DND-41 (cell line): ENCODE data around the gene DCUN1D1.

Experiments
- ATAC-seq: fragments of 200-7000 bp; cut with Tn5 transposase; 3 replicates; pipeline ENCODE4 v1.9.1; 2021; ENCODE audit warnings: low read depth; ENCODE audit not compliant: insufficient read depth
- DNase-seq: peaks from one replicate; pipeline ENCODE4 v3.0.0-alpha.2; 2020
- H2AFZ ChIP-seq: 2 replicates; pipeline ENCODE4 v1.6.0; 2012; ENCODE audit warnings: low read depth, low read length
- H3K27ac ChIP-seq: 2 replicates; pipeline ENCODE4 v1.5.1; 2012; ENCODE audit warnings: low read length, inconsistent platforms
- H3K27me3 ChIP-seq: fragments of 200-600 bp; sonication (generic); 2 replicates; pipeline ENCODE4 v1.6.0; 2012; ENCODE audit warnings: low read length, mild to moderate bottlenecking, inconsistent platforms; ENCODE audit not compliant: insufficient read depth, poor library complexity
- H3K36me3 ChIP-seq: 2 replicates; pipeline ENCODE4 v1.5.1; 2012; ENCODE audit warnings: low read length, inconsistent platforms; ENCODE audit not compliant: insufficient read depth
- H3K4me1 ChIP-seq: 2 replicates; pipeline ENCODE4 v1.5.1; 2012; ENCODE audit warnings: mild to moderate bottlenecking, low read length; ENCODE audit not compliant: insufficient read depth
- H3K4me2 ChIP-seq: 2 replicates; pipeline ENCODE4 v1.6.0; 2012; ENCODE audit warnings: mild to moderate bottlenecking, moderate library complexity, low read length, inconsistent platforms; ENCODE audit not compliant: insufficient read depth
- H3K4me3 ChIP-seq, 2 experiments: fragments of 200-600 bp in 1 of 2; shearing (Covaris generic) in 1 of 2; 2 replicates each; pipeline ENCODE4 v1.5.1; 2012 to 2016; ENCODE audit warnings: inconsistent platforms in 2 of 2, low read length in 2 of 2, mild to moderate bottlenecking in 2 of 2, low read depth in 1 of 2, moderate library complexity in 1 of 2
- H3K79me2 ChIP-seq: 2 replicates; pipeline ENCODE4 v1.6.0; 2012; ENCODE audit warnings: low read length, inconsistent platforms; ENCODE audit not compliant: insufficient read depth
- H3K9ac ChIP-seq: 2 replicates; pipeline ENCODE4 v1.6.0; 2012; ENCODE audit warnings: low read depth, mild to moderate bottlenecking, inconsistent platforms, low read length, moderate library complexity
- H3K9me3 ChIP-seq: 2 replicates; pipeline ENCODE4 v1.5.1; 2012; ENCODE audit warnings: low read length, moderate library complexity, mild to moderate bottlenecking, inconsistent platforms; ENCODE audit not compliant: insufficient read depth, severe bottlenecking
- H4K20me1 ChIP-seq: 2 replicates; pipeline ENCODE4 v1.6.0; 2012; ENCODE audit warnings: low read length; ENCODE audit not compliant: insufficient read depth
- CTCF ChIP-seq: IDR thresholded peaks from 2 replicates; pipeline ENCODE4 v1.5.1; 2012; ENCODE audit warnings: borderline replicate concordance, low read length, moderate library complexity, mild to moderate bottlenecking; ENCODE audit not compliant: poor library complexity, severe bottlenecking; ENCODE audit errors: extremely low read depth
- EZH2 ChIP-seq: IDR thresholded peaks from 3 replicates; pipeline ENCODE4 v1.6.1; 2012; ENCODE audit warnings: borderline replicate concordance, low read depth, mild to moderate bottlenecking, moderate library complexity, low read length, inconsistent platforms; ENCODE audit not compliant: severe bottlenecking

Gene DCUN1D1

DNA sequence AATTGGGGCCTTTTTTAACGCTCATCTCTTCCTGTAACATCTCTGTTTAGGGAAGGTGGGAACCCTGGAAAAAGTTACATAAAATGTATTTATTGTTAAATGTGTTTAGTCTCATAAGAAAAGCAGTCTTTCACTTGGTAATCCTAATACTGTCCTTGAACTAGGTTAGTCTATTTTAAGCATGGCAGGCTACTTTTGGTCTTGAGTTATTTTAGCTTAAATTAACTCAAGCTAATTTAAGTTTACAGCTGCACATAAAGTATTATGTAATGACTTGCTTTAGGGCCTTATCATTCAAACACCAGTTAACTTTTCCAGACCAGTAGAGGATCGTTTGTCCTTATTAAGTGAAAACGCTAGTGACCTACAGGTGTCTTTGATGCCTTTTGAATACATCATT is 63.2 kb downstream of the DCUN1D1 start:
- no peaks in the 10 kb centered on the region for H3K27me3 ChIP-seq
- DNase-seq (no peak), ATAC-seq (no peak)
- peaks cover 3% of the 10 kb centered on the region; the same call in 1 of the 2 replicates for H3K36me3 ChIP-seq
- no peak overlapping the region for H3K9ac ChIP-seq
- no peak overlapping the region for H3K27ac ChIP-seq
- TF ChIP-seq EZH2 (no peak), CTCF (no peak)
- H2AFZ ChIP-seq, result no peak overlapping the region
- H3K79me2 ChIP-seq, result no peaks in the 10 kb centered on the region
- no peaks in the 10 kb centered on the region for H4K20me1 ChIP-seq
- H3K4me1 ChIP-seq, result peaks cover 40% of the 10 kb centered on the region
- no peak overlapping the region for H3K4me2 ChIP-seq
- no peak overlapping the region for H3K4me3 ChIP-seq
- H3K9me3 ChIP-seq, result no peaks in the 10 kb centered on the region

- Histone ChIP-seq H3K36me3 (peaks cover 5% of the 10 kb centered on the region; the same call in 1 of the 2 replicates), H3K27me3 (no peaks in the 10 kb centered on the region), H3K79me2 (no peaks in the 10 kb centered on the region), H3K9me3 (no peaks in the 10 kb centered on the region), H3K9ac (peak overlapping the region; percentile 42), H4K20me1 (no peaks in the 10 kb centered on the region), H3K4me2 (peak overlapping the region; percentile 54), H3K27ac (peak overlapping the region; percentile 80), H2AFZ (no peak overlapping the region), H3K4me3 (peak overlapping the region in 1 of 2 experiments; percentile 21; a peak in 2 of 4 replicates), H3K4me1 (peaks cover 62% of the 10 kb centered on the region)
- DNase-seq (no peak), ATAC-seq (peak; percentile 47)
- TF ChIP-seq CTCF (no peak), EZH2 (no peak)
These were observed 66.0 kb downstream of the DCUN1D1 start for GRCh38 chr3:182914341-182914740.

- H3K4me1 ChIP-seq, result peaks cover 62% of the 10 kb centered on the region
- no peaks in the 10 kb centered on the region for H3K27me3 ChIP-seq
- DNase-seq (peak; percentile 66), ATAC-seq (peak; percentile 86)
- peaks cover 5% of the 10 kb centered on the region; the same call in 1 of the 2 replicates for H3K36me3 ChIP-seq
- peak overlapping the region; percentile 54 for H3K4me2 ChIP-seq
- peak overlapping the region; percentile 80 for H3K27ac ChIP-seq
- no peaks in the 10 kb centered on the region for H3K9me3 ChIP-seq
- peak overlapping the region in 1 of 2 experiments; percentile 20; a peak in 2 of 4 replicates for H3K4me3 ChIP-seq
- H3K79me2 ChIP-seq, result no peaks in the 10 kb centered on the region
- H2AFZ ChIP-seq, result no peak overlapping the region
- no peaks in the 10 kb centered on the region for H4K20me1 ChIP-seq
- peak overlapping the region; percentile 42; the same call in 1 of the 2 replicates for H3K9ac ChIP-seq
- TF ChIP-seq CTCF (no peak), EZH2 (no peak)
These were observed 66.4 kb downstream of the DCUN1D1 start for GRCh38 chr3:182913889-182914288.
